A549 treated with Mapracorat at 1 μM for 4 hours (cell line): ENCODE results near the gene GP1BB. TPM values are rescaled to one million over a fixed set of nuclear protein-coding genes. Genes with fewer than 3 reads are reported as not detected.

Source experiments
- total RNA-seq: library from RNA; stranded (reverse); fragments of 200-300 nt; extraction: Qiagen RNA extraction; gene quantifications from 5 replicates; pipeline ENCODE4 v1.2.3, GENCODE V29; 2022

The GP1BB gene
- 0.19 to 1.9 TPM (median 1.5 TPM) in 5 replicates for total RNA-seq

DNA sequence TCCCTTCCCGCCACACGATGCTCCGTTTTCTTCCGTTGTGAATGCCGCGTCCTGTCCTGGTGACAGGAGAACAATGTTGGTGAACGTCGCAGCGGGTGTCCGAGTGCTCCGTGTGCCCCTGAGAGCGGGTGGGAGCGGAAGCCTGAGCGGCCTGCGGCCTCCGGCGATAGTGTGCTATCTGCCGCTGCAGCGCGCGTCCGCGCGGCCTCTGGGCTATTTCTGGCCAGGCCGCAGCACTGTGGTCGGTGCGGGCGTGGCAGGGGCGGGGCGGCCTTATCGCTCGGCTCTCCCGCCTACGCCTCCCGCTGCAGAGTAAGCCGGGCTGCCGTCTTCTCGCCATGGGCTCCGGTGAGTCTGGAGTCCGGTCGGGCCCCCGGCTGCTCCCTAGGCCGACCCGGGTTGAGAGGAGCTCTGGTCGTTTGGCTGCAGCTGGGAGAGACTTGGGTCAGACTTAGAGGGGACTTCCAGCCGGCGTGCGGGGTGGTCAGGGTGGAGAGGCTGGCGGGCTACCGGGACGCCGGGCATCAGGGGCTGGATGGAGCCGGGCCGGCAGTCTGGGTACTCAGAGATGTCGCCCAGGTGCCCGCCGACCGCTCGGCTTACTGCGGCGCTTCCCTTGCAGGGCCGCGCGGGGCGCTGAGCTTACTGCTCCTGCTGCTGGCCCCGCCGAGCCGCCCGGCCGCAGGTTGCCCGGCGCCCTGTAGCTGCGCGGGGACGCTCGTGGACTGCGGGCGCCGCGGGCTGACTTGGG lies at the start of gene GP1BB:
Gene GP1BB, plus strand, starts transcription at position 308 of the 751 bp plus-strand sequence. Its CDS starts 31 bp downstream, at position 339.

DNA sequence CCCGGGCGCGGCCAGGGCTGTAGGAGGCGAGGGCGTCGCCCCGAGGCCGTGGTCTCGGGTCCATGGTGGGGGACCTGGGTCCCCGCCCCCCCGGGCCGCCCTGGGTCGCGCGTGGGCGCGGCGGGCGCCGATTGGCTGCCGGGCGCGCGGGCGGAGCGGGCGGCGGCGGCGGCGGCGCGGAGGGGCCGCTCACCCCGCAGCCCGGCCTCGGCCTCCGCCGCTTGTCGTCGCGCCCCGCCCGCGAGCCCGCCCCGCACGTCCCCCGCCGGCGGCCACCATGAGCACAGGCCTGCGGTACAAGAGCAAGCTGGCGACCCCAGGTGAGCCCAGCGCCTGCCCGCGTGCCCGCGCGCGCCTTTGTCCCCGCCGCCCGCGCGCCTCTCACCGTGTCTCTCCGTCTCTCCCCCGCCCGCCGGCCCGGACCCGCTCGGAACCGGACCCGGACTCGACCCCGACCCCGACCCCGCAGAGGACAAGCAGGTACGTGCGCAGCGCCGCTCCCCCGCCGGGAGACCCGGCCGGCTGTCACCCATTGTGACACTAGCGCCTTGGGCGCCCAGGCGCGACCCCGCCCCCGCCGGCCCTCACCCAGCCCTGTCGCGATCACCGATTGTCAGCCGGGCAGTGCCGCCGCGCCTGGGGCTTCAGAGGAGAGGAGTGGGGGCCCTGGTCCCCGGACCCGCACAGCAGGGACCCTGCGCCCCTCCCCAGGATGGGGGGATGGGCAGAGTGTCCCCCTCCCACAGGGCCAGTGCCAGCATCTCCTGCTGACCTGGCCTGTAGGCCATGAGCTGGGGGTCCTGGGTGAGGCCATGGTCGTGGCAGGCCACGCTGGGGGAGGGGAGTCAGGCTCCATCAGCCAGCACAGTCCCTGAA lies 8.8 kb upstream of the GP1BB start, which contains the start of gene SEPTIN5:
Gene SEPTIN5, plus strand, starts transcription at position 192 of the 876 bp plus-strand sequence. Its CDS starts 86 bp downstream, at position 278.

DNA sequence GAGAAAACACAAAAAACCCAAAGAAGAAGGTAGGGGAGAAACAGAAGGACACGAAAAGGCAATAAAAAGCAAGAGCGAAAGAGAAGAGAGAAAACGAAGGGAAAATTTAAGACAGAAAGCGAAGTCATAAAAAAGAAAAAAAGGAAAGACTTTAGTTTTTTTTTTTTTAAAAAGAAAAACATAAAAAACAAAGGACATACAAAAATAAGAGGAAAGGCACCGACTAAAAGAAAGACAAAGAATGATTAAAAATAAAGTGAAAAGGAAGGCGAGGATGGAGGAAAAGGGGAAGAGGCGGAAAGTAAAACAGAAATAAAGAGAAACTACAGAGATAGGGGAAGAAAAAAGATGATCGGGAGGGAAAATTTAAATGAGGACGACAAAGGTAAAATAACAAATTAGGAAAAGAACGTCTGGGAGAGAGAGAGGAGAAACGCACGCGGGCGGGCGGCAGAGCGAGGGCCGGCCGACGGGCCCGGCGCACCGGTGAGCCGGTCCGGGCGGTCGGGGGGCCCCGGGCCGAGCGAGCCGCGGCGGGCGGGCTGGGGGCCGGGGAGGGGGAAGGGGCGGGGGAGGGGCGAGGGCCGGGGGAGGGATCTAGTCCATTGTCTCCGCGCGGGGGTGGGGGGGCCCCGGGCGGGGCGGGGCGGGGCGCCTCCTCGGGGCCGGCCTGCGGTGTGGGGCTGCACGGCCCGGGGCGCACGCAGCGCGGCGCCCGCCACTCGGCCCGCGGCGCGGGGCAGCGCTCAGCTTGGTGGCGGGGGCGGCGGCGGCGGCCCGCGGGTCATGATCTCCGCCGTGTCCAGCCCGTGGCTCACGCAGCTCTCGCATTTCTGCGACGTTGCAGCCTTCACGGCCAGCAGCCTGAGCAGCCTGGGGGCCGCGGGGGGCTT lies 37.0 kb downstream of the GP1BB start, which contains the start of gene TBX1:
Gene TBX1, plus strand, starts transcription at position 721 of the 893 bp plus-strand sequence. Its CDS starts 66 bp downstream, at position 787.

Other genes starting within 250 kb of the GP1BB start
- 95.2 to 105 TPM (median 99.2 TPM) in 5 replicates for gene UFD1, start 244.3 kb upstream of the GP1BB start, total RNA-seq
- 24.1 to 27.6 TPM (median 24.7 TPM) in 5 replicates for gene CDC45, start 243.6 kb upstream of the GP1BB start, total RNA-seq
- gene CLDN5, start 199.1 kb upstream of the GP1BB start, total RNA-seq: not detected in 5 replicates
- gene SEPTIN5, start 9.0 kb upstream of the GP1BB start, total RNA-seq: 6.7 to 11.9 TPM (median 9.7 TPM) in 5 replicates
- gene TBX1, start 37.2 kb downstream of the GP1BB start, total RNA-seq: 2.7 to 5.0 TPM (median 4.0 TPM) in 5 replicates
- 12.8 to 18.5 TPM (median 17.3 TPM) in 5 replicates for gene GNB1L, start 131.3 kb downstream of the GP1BB start, total RNA-seq
- gene RTL10, start 131.3 kb downstream of the GP1BB start, total RNA-seq: 7.0 to 10.1 TPM (median 9.2 TPM) in 5 replicates
- gene COMT, start 218.2 kb downstream of the GP1BB start, total RNA-seq: 137 to 171 TPM (median 158 TPM) in 5 replicates
- 29.6 to 41.0 TPM (median 37.3 TPM) in 5 replicates for gene TXNRD2, start 218.3 kb downstream of the GP1BB start, total RNA-seq